AG04450 (cell line): ENCODE results near the gene RNF169. TPM values are rescaled to one million over a fixed set of nuclear protein-coding genes. Genes with fewer than 3 reads are reported as not detected.

Experiments
- CTCF ChIA-PET: fragments of 300-600, 350-600 bp; formaldehyde crosslinking; extraction: SDS; loops from one replicate; lab custom pipeline; 2022; ENCODE audit warnings: antibody characterized with exemption, inconsistent platforms; lab: Charles Lee
- POLR2A ChIA-PET: fragments of 350-600 bp; formaldehyde crosslinking; extraction: SDS; loops from one replicate; lab custom pipeline; 2021; ENCODE audit warnings: antibody characterized with exemption, inconsistent platforms; lab: Yijun Ruan, JAX
- DNase-seq: peaks from one replicate; pipeline ENCODE4 v3.0.0-alpha.2; 2011; ENCODE audit warnings: low read depth, low spot score
- H3K27ac ChIP-seq: one replicate; pipeline ENCODE4 v1.5.1; 2012; ENCODE audit warnings: low read depth, low read length, control low read depth
- H3K27me3 ChIP-seq: one replicate; pipeline ENCODE4 v1.6.0; 2012; ENCODE audit warnings: low read length; ENCODE audit not compliant: control insufficient read depth, insufficient read depth
- H3K4me3 ChIP-seq: 2 replicates; pipeline ENCODE4 v1.5.1; 2011; ENCODE audit warnings: mild to moderate bottlenecking, low read depth, low read length, control low read depth
- H3K9me3 ChIP-seq: 2 replicates; pipeline ENCODE4 v1.5.1; 2012; ENCODE audit warnings: low read length; ENCODE audit not compliant: control insufficient read depth, insufficient read depth
- CTCF ChIP-seq: IDR thresholded peaks from 2 replicates; pipeline ENCODE4 v1.5.1; 2011; ENCODE audit warnings: low read depth, low read length, control low read depth, inconsistent platforms
- polyA plus RNA-seq: library from polyadenylated mRNA; depleted of rRNA; stranded (reverse); fragments of >200 nt; gene quantifications from 2 replicates; pipeline ENCODE4 v1.2.3, GENCODE V29; 2011

Gene RNF169
- polyA plus RNA-seq, 1 experiment: 12.3 TPM

- Histone ChIP-seq H3K9me3 (no peaks in the 10 kb centered on the region), H3K4me3 (no peak overlapping the region), H3K27me3 (no peaks in the 10 kb centered on the region), H3K27ac (no peak overlapping the region)
- POLR2A ChIA-PET: no interaction called here
- no peak for DNase-seq
- CTCF ChIA-PET: interaction anchor here (0.9 kb wide), 1 partner anchor 434 kb away, joined by 3 read pairs; no protein-coding TSS in a partner anchor
- TF ChIP-seq CTCF: no peak
Observed at GRCh38 chr11:74770456-74770855, 21.8 kb downstream of the RNF169 start.

- TF ChIP-seq CTCF: no peak
- ChIA-PET CTCF (no interaction called here), POLR2A (no interaction called here)
- no peaks in the 10 kb centered on the region for H3K9me3 ChIP-seq
- DNase-seq: no peak
- H3K27ac ChIP-seq: no peak overlapping the region
- no peak overlapping the region for H3K4me3 ChIP-seq
- H3K27me3 ChIP-seq: no peaks in the 10 kb centered on the region
Observed at GRCh38 chr11:74771139-74771538, 22.5 kb downstream of the RNF169 start.

- no peaks in the 10 kb centered on the region for H3K9me3 ChIP-seq
- ChIA-PET CTCF (no interaction called here), POLR2A (interaction anchor here (0.5 to 1.1 kb wide), 2 partner anchors 13 to 23 kb away, joined by 3 to 6 read pairs; no protein-coding TSS in a partner anchor)
- no peaks in the 10 kb centered on the region for H3K27me3 ChIP-seq
- DNase-seq: no peak
- H3K27ac ChIP-seq: no peak overlapping the region
- no peak for TF ChIP-seq CTCF
- no peak overlapping the region for H3K4me3 ChIP-seq
Observed at GRCh38 chr11:74773476-74773875, 24.8 kb downstream of the RNF169 start.

GRCh38 chr11:74775762-74776161 is 27.1 kb downstream of the RNF169 start:
- Histone ChIP-seq H3K27me3 (no peaks in the 10 kb centered on the region), H3K27ac (no peak overlapping the region), H3K4me3 (no peak overlapping the region), H3K9me3 (no peaks in the 10 kb centered on the region)
- no peak for TF ChIP-seq CTCF
- ChIA-PET CTCF (interaction anchor here (0.5 to 0.8 kb wide), 2 partner anchors 73 to 74 kb away, joined by 3 read pairs; no protein-coding TSS in a partner anchor), POLR2A (interaction anchor here (1.6 kb wide), 1 partner anchor 21 kb away, joined by 4 read pairs; no protein-coding TSS in a partner anchor)
- no peak for DNase-seq

GRCh38 chr11:74776546-74776945 is 27.9 kb downstream of the RNF169 start:
- TF ChIP-seq CTCF: no peak
- H3K27ac ChIP-seq: no peak overlapping the region
- CTCF ChIA-PET: interaction anchor here (0.7 kb wide), 1 partner anchor 21 kb away, joined by 3 read pairs; no protein-coding TSS in a partner anchor

More at GRCh38 chr11:74776546-74776945, 27.9 kb downstream of the RNF169 start:
- H3K27me3 ChIP-seq: no peaks in the 10 kb centered on the region
- POLR2A ChIA-PET: no interaction called here
- H3K9me3 ChIP-seq: no peaks in the 10 kb centered on the region
- H3K4me3 ChIP-seq: no peak overlapping the region
- no peak for DNase-seq
